SK-N-SH treated with all-trans-retinoic acid at 6 μM for 48 hours (cell line): ENCODE measurements around the gene PRR35.

ENCODE experiments used
- ATAC-seq: fragments of 200-7000 bp; cut with Tn5 transposase; 3 replicates; pipeline ENCODE4 v1.9.1; 2020; ENCODE audit warnings: mild to moderate bottlenecking, moderate library complexity
- BACH2 ChIP-seq: fragments of 250-450 bp; sonication (Bioruptor Pico); IDR thresholded peaks from 2 replicates; pipeline ENCODE4 v1.9.0; 2021; ENCODE audit warnings: mild to moderate bottlenecking, borderline replicate concordance
- CSDC2 ChIP-seq: fragments of 250-450 bp; sonication (Bioruptor Pico); IDR thresholded peaks from 2 replicates; pipeline ENCODE4 v1.5.0; 2020; ENCODE audit warnings: mild to moderate bottlenecking, moderate library complexity
- GLIS3 ChIP-seq: fragments of 250-450 bp; sonication (Bioruptor Pico); IDR thresholded peaks from 2 replicates; pipeline ENCODE4 v1.5.0; 2020; ENCODE audit warnings: mild to moderate bottlenecking, moderate library complexity
- ISL1 ChIP-seq: fragments of 250-450 bp; sonication (Bioruptor Pico); IDR thresholded peaks from 2 replicates; pipeline ENCODE4 v2.1.2; 2022; ENCODE audit warnings: mild to moderate bottlenecking, moderate library complexity
- OSR1 ChIP-seq: fragments of 250-450 bp; sonication (Bioruptor Pico); IDR thresholded peaks from 2 replicates; pipeline ENCODE4 v1.8.0; 2022; ENCODE audit warnings: moderate library complexity, mild to moderate bottlenecking, inconsistent platforms
- PATZ1 ChIP-seq: fragments of 250-450 bp; sonication (Bioruptor Pico); IDR thresholded peaks from 2 replicates; pipeline ENCODE4 v1.8.0; 2020; ENCODE audit warnings: mild to moderate bottlenecking, moderate library complexity, borderline replicate concordance
- PPARA ChIP-seq: fragments of 250-450 bp; sonication (Bioruptor Pico); IDR thresholded peaks from 2 replicates; pipeline ENCODE4 v1.5.0; 2020; ENCODE audit warnings: mild to moderate bottlenecking, borderline replicate concordance
- RARB ChIP-seq: fragments of 250-450 bp; sonication (Bioruptor Pico); IDR thresholded peaks from 2 replicates; pipeline ENCODE4 v1.8.0; 2021; ENCODE audit warnings: mild to moderate bottlenecking, moderate library complexity
- SNAI2 ChIP-seq: fragments of 250-450 bp; sonication (Bioruptor Pico); IDR thresholded peaks from 2 replicates; pipeline ENCODE4 v1.5.0; 2020; ENCODE audit warnings: mild to moderate bottlenecking, moderate library complexity
- TCF4 ChIP-seq: fragments of 250-450 bp; sonication (Bioruptor Pico); IDR thresholded peaks from 2 replicates; pipeline ENCODE4 v1.8.0; 2021; ENCODE audit warnings: mild to moderate bottlenecking, moderate library complexity, borderline replicate concordance
- TOX ChIP-seq: fragments of 250-450 bp; sonication (Bioruptor Pico); IDR thresholded peaks from 2 replicates; pipeline ENCODE4 v1.8.0; 2021; ENCODE audit warnings: mild to moderate bottlenecking, moderate library complexity, borderline replicate concordance
- ZC3H10 ChIP-seq: fragments of 250-450 bp; sonication (Bioruptor Pico); IDR thresholded peaks from 2 replicates; pipeline ENCODE4 v1.5.1; 2021; ENCODE audit warnings: mild to moderate bottlenecking, moderate library complexity
- ZFP3 ChIP-seq: fragments of 250-450 bp; sonication (Bioruptor Pico); IDR thresholded peaks from 2 replicates; pipeline ENCODE4 v1.5.0; 2020; ENCODE audit warnings: mild to moderate bottlenecking, moderate library complexity
- ZFP30 ChIP-seq: fragments of 450-650 bp; formaldehyde crosslinking; IDR thresholded peaks from 2 replicates; pipeline ENCODE4 v1.5.0; 2022; ENCODE audit warnings: mild to moderate bottlenecking, moderate library complexity
- ZNF565 ChIP-seq: fragments of 450-650 bp; formaldehyde crosslinking; conservative IDR thresholded peaks from 2 replicates; pipeline ENCODE4 v1.5.0; 2020; ENCODE audit warnings: low read depth, mild to moderate bottlenecking, moderate library complexity
- ZNF70 ChIP-seq: fragments of 450-650 bp; formaldehyde crosslinking; IDR thresholded peaks from 2 replicates; pipeline ENCODE4 v1.5.0; 2020; ENCODE audit warnings: mild to moderate bottlenecking, moderate library complexity
- ZNF8 ChIP-seq: fragments of 450-650 bp; formaldehyde crosslinking; IDR thresholded peaks from 2 replicates; pipeline ENCODE4 v1.5.0; 2020; ENCODE audit warnings: mild to moderate bottlenecking, moderate library complexity
- TF ChIP-seq, protein P1 (sequence below): fragments of 250-450 bp; sonication (Bioruptor Pico); IDR thresholded peaks from 2 replicates; pipeline ENCODE4 v1.5.1; 2020; ENCODE audit warnings: low read depth, mild to moderate bottlenecking, moderate library complexity
- TF ChIP-seq, protein P2 (sequence below): fragments of 250-450 bp; sonication (Bioruptor Pico); IDR thresholded peaks from 2 replicates; pipeline ENCODE4 v1.5.1; 2021; ENCODE audit warnings: mild to moderate bottlenecking, moderate library complexity
- TF ChIP-seq, protein P3 (sequence below): fragments of 250-450 bp; sonication (Bioruptor Pico); IDR thresholded peaks from 2 replicates; pipeline ENCODE4 v1.5.0; 2020; ENCODE audit warnings: mild to moderate bottlenecking, moderate library complexity

PRR35 gene

DNA sequence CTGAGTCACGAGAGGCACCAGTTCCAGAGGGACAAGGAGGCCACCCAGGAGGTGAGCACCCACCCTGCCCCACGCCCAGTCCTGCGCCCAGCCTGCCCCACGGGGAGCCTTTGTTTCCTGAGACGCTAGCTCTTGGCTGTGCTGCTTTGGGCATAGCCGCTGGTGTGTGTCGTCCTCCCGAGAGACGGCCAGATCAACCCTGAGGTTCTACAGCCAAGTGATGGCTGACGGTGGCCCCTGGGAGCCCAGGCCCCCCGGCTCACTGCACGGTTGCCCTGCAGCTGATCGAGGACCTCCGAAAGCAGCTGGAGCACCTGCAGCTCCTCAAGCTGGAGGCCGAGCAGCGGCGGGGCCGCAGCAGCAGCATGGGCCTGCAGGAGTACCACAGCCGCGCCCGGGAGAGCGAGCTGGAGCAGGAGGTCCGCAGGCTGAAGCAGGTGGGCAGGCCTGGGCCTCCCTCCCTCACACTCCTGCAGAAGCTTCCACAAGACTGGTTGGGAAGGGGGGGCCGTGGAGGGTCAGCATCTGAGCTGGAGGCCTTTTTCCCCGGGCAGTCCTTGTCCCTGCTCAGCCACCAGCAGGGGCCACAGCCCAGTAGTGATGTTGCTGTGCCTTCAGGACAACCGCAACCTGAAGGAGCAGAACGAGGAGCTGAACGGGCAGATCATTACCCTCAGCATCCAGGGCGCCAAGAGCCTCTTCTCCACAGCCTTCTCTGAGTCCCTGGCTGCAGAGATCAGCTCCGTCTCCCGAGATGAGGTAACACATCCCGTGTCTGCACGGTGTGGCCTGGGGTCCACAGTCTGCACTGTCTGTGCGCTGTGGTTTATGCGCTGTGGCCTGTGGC is 40.1 kb upstream of the PRR35 start:
- no peak for ATAC-seq
- no peak for TF ChIP-seq TOX (CRISPR knock-in tag)
- TF ChIP-seq, protein P1, sequence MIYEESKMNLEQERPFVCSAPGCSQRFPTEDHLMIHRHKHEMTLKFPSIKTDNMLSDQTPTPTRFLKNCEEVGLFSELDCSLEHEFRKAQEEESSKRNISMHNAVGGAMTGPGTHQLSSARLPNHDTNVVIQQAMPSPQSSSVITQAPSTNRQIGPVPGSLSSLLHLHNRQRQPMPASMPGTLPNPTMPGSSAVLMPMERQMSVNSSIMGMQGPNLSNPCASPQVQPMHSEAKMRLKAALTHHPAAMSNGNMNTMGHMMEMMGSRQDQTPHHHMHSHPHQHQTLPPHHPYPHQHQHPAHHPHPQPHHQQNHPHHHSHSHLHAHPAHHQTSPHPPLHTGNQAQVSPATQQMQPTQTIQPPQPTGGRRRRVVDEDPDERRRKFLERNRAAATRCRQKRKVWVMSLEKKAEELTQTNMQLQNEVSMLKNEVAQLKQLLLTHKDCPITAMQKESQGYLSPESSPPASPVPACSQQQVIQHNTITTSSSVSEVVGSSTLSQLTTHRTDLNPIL (CRISPR knock-in tag): no peak
- TF ChIP-seq SNAI2 (CRISPR knock-in tag): no peak
- no peak for TF ChIP-seq ZFP3
- no peak for TF ChIP-seq OSR1
- TF ChIP-seq ISL1 (CRISPR knock-in tag): no peak
- TF ChIP-seq TCF4 (CRISPR knock-in tag): no peak
- no peak for TF ChIP-seq CSDC2 (CRISPR knock-in tag)
- no peak for TF ChIP-seq RARB (CRISPR knock-in tag)
- TF ChIP-seq GLIS3 (CRISPR knock-in tag): no peak
- TF ChIP-seq ZNF565 (CRISPR knock-in tag): no peak
- TF ChIP-seq, protein P2, sequence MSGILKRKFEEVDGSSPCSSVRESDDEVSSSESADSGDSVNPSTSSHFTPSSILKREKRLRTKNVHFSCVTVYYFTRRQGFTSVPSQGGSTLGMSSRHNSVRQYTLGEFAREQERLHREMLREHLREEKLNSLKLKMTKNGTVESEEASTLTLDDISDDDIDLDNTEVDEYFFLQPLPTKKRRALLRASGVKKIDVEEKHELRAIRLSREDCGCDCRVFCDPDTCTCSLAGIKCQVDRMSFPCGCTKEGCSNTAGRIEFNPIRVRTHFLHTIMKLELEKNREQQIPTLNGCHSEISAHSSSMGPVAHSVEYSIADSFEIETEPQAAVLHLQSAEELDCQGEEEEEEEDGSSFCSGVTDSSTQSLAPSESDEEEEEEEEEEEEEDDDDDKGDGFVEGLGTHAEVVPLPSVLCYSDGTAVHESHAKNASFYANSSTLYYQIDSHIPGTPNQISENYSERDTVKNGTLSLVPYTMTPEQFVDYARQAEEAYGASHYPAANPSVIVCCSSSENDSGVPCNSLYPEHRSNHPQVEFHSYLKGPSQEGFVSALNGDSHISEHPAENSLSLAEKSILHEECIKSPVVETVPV: no peak

GRCh38 chr16:520847-521246 is 39.3 kb upstream of the PRR35 start:
- no peak for ATAC-seq
- no peak for TF ChIP-seq ZC3H10 (CRISPR knock-in tag)
- TF ChIP-seq BACH2 (CRISPR knock-in tag): no peak
- TF ChIP-seq, protein P3, sequence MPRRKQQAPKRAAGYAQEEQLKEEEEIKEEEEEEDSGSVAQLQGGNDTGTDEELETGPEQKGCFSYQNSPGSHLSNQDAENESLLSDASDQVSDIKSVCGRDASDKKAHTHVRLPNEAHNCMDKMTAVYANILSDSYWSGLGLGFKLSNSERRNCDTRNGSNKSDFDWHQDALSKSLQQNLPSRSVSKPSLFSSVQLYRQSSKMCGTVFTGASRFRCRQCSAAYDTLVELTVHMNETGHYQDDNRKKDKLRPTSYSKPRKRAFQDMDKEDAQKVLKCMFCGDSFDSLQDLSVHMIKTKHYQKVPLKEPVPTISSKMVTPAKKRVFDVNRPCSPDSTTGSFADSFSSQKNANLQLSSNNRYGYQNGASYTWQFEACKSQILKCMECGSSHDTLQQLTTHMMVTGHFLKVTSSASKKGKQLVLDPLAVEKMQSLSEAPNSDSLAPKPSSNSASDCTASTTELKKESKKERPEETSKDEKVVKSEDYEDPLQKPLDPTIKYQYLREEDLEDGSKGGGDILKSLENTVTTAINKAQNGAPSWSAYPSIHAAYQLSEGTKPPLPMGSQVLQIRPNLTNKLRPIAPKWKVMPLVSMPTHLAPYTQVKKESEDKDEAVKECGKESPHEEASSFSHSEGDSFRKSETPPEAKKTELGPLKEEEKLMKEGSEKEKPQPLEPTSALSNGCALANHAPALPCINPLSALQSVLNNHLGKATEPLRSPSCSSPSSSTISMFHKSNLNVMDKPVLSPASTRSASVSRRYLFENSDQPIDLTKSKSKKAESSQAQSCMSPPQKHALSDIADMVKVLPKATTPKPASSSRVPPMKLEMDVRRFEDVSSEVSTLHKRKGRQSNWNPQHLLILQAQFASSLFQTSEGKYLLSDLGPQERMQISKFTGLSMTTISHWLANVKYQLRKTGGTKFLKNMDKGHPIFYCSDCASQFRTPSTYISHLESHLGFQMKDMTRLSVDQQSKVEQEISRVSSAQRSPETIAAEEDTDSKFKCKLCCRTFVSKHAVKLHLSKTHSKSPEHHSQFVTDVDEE (CRISPR knock-in tag): no peak
- TF ChIP-seq, protein P2: no peak
- TF ChIP-seq ZNF565 (CRISPR knock-in tag): no peak
- TF ChIP-seq ZFP3: no peak
- TF ChIP-seq ZNF70 (CRISPR knock-in tag): no peak
- no peak for TF ChIP-seq GLIS3 (CRISPR knock-in tag)
- TF ChIP-seq PPARA (CRISPR knock-in tag): no peak
- no peak for TF ChIP-seq ZNF8 (CRISPR knock-in tag)
- TF ChIP-seq ZFP30 (CRISPR knock-in tag): no peak
- no peak for TF ChIP-seq PATZ1 (CRISPR knock-in tag)
- TF ChIP-seq CSDC2 (CRISPR knock-in tag): no peak
- TF ChIP-seq TCF4 (CRISPR knock-in tag): no peak
- TF ChIP-seq TOX (CRISPR knock-in tag): no peak
- no peak for TF ChIP-seq ISL1 (CRISPR knock-in tag)
- no peak for TF ChIP-seq SNAI2 (CRISPR knock-in tag)
- TF ChIP-seq, protein P1 (CRISPR knock-in tag): no peak
